ENCODE measurements around the gene DDB1. TPM values are rescaled to one million over a fixed set of nuclear protein-coding genes. Genes with fewer than 3 reads are reported as not detected.

The DDB1 gene
- total RNA-seq, 2 donors from 2014 or later = 179 to 253 TPM

DNA sequence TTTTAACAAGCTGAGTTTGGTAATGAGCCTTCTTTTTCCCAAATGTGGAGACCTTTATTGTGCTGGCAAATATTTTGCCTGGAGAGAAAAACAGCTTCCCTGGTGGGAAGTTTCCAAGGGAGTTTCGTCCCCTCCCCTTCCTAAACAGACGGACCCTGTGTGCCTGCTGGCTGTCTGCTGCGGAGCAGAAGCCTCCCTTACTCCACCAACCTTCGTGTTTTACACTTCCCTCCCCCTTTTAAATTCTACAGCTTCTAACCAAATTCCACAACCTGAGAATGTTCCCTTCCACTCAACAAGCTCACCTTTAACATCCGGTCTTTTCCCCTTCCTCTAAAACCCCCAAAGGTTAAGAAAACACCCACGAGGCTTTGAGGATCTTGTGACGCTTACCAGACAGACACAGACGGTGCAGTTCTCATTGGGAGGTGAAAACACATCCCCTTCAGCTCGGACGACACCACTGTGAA, 54.9 kb downstream of the DDB1 start:
- H3K36me3 ChIP-seq = no peaks in the 10 kb centered on the region
- no peak overlapping the region for H3K27ac ChIP-seq
- H3K27me3 ChIP-seq (replicated peaks; ENCODE audit: insufficient read depth) = no peaks in the 10 kb centered on the region
- intact Hi-C loops (cut with DNase I) = no loop called here
- 52% methylated on average over 10 of the region's 10 CpGs for WGBS
- H3K9me3 ChIP-seq = no peaks in the 10 kb centered on the region
- TF ChIP-seq POLR2A (IDR thresholded peaks at IDR 0.05) (no peak), POLR2AphosphoS5 (IDR thresholded peaks at IDR 0.05) (no peak)
- TF ChIP-seq, protein P1, sequence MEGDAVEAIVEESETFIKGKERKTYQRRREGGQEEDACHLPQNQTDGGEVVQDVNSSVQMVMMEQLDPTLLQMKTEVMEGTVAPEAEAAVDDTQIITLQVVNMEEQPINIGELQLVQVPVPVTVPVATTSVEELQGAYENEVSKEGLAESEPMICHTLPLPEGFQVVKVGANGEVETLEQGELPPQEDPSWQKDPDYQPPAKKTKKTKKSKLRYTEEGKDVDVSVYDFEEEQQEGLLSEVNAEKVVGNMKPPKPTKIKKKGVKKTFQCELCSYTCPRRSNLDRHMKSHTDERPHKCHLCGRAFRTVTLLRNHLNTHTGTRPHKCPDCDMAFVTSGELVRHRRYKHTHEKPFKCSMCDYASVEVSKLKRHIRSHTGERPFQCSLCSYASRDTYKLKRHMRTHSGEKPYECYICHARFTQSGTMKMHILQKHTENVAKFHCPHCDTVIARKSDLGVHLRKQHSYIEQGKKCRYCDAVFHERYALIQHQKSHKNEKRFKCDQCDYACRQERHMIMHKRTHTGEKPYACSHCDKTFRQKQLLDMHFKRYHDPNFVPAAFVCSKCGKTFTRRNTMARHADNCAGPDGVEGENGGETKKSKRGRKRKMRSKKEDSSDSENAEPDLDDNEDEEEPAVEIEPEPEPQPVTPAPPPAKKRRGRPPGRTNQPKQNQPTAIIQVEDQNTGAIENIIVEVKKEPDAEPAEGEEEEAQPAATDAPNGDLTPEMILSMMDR (IDR thresholded peaks at IDR 0.05) = no peak
- H3K4me1 ChIP-seq (replicated peaks) = no peaks in the 10 kb centered on the region
- H3K4me3 ChIP-seq = no peak overlapping the region
- no peak for DNase-seq (ENCODE audit: low spot score)

DNA sequence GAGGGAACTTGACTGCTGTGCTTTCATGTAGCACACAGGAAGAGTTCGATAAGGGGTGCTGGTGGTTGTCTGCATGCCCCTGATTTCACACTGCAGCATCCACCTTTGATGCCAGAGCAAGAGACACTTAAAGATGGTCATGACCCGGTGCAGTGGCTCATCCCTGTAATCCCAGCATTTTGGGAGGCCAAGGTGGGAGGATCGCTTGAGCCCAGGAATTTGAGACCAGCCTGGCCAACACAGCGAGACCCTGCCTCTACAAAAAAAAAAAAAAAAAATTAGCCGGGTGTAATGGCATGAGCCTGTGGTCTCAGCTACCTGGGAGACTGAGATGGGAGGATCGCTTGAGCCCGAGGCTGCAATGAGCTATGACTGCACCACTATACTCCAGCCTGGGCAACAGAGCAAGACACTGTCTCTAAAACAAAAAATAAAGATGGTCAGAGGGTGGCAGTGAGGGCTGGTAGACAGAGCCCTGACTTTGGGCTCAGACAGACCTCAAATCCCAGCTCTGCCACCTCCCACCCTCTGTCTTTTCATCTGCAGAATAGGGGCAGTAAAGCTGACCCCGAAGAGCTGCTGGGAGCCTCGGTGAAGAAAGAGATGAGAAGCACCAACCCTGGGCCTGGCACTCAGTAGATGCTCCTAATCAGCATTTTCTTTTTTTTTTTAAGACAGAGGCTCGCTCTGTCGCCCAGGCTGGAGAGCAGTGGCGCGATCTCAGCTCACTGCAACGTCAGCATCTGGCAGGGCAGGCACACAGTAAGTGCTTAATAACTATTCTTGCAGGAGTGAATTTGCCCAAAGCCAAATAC, 55.5 kb downstream of the DDB1 start:
- no peak for DNase-seq (ENCODE audit: low spot score)
- Histone ChIP-seq H3K9me3 (no peaks in the 10 kb centered on the region), H3K36me3 (no peaks in the 10 kb centered on the region), H3K4me1 (replicated peaks) (no peaks in the 10 kb centered on the region), H3K4me3 (no peak overlapping the region), H3K27me3 (replicated peaks; ENCODE audit: insufficient read depth) (no peaks in the 10 kb centered on the region), H3K27ac (no peak overlapping the region)
- WGBS = 77% methylated on average over 14 of the region's 14 CpGs
- intact Hi-C loops (cut with DNase I) = no loop called here
- TF ChIP-seq POLR2AphosphoS5 (IDR thresholded peaks at IDR 0.05) = no peak
- TF ChIP-seq POLR2A (IDR thresholded peaks at IDR 0.05) = no peak
- TF ChIP-seq, protein P1 (IDR thresholded peaks at IDR 0.05) = no peak

DNA sequence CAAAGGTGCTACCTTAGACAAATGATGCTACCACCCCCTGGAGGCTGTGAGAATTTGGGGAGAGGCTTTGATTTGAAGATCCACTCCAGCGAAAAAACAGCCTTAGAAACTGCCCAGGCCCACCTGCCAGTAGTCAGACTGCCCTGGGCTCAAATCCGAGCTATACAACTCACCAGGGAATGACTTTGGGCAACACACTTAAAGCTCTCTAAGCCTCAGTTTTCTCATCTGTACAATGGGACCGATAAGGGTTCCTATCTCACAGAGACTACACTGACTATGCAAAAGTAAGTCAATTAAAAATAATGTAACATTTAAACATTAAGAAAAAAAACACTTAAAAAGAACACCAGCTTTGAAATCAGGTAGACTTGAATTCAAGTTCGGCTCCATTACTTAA, 57.7 kb downstream of the DDB1 start:
- Histone ChIP-seq H3K27ac (no peak overlapping the region), H3K4me1 (replicated peaks) (no peaks in the 10 kb centered on the region), H3K36me3 (no peaks in the 10 kb centered on the region), H3K4me3 (no peak overlapping the region), H3K27me3 (replicated peaks; ENCODE audit: insufficient read depth) (no peaks in the 10 kb centered on the region), H3K9me3 (no peaks in the 10 kb centered on the region)
- no peak for DNase-seq (ENCODE audit: low spot score)
- intact Hi-C loops (cut with DNase I) = no loop called here
- TF ChIP-seq, protein P1 (IDR thresholded peaks at IDR 0.05) = no peak
- TF ChIP-seq POLR2A (IDR thresholded peaks at IDR 0.05) (no peak), POLR2AphosphoS5 (IDR thresholded peaks at IDR 0.05) (no peak)
- 94% methylated on average over 4 of the region's 4 CpGs for WGBS

DNA sequence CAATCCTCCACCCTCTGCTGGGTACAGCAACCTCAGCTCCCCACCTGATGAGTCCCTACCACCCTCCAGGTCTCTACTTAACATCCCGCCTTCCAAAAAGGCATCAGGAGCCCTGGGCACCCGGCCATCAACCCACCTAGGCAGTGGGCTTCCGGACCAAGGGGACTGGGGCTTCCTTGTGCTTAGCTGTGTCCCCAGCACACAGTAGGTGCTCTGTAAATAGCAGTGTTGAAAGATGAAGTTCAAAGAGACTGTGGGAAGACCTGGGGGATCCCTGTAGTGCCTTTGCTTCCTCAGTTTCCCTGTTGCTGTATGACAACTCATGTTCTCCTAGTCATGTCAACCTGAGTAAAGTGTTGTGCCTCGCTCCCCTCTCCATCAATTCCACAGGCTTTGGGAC, 58.8 kb downstream of the DDB1 start:
- Histone ChIP-seq H3K36me3 (no peaks in the 10 kb centered on the region), H3K27ac (no peak overlapping the region), H3K27me3 (replicated peaks; ENCODE audit: insufficient read depth) (no peaks in the 10 kb centered on the region), H3K4me1 (replicated peaks) (no peaks in the 10 kb centered on the region), H3K9me3 (no peaks in the 10 kb centered on the region), H3K4me3 (no peak overlapping the region)
- TF ChIP-seq POLR2AphosphoS5 (IDR thresholded peaks at IDR 0.05) (no peak), POLR2A (IDR thresholded peaks at IDR 0.05) (no peak)
- TF ChIP-seq, protein P1 (IDR thresholded peaks at IDR 0.05) = no peak
- DNase-seq (ENCODE audit: low spot score) = no peak
- 94% methylated on average over 4 of the region's 4 CpGs for WGBS
- intact Hi-C loops (cut with DNase I) = no loop called here
